Mesodermal cell (in vitro differentiated cells): ENCODE results near the gene PICALM.

Source experiments
- H3K27ac ChIP-seq: 2 replicates; pipeline ENCODE4 v1.7.0; 2013; ENCODE audit warnings: mild to moderate bottlenecking, low read depth, low read length, moderate library complexity; ENCODE audit not compliant: severe bottlenecking
- H3K36me3 ChIP-seq: 2 replicates; pipeline ENCODE4 v1.7.1; 2013; ENCODE audit warnings: mild to moderate bottlenecking, low read length, moderate library complexity; ENCODE audit not compliant: control insufficient read depth, insufficient read depth
- H3K4me1 ChIP-seq: one replicate; pipeline ENCODE4 v1.7.1; 2013; ENCODE audit warnings: mild to moderate bottlenecking, low read length; ENCODE audit not compliant: insufficient read depth, control insufficient read depth, poor library complexity, severe bottlenecking
- H3K4me3 ChIP-seq: 2 replicates; pipeline ENCODE4 v1.7.0; 2013; ENCODE audit warnings: low read length, control low read depth, mild to moderate bottlenecking; ENCODE audit not compliant: insufficient read depth, poor library complexity, severe bottlenecking; ENCODE audit errors: extremely low read depth
- H3K9me3 ChIP-seq: 2 replicates; pipeline ENCODE4 v1.7.1; 2013; ENCODE audit warnings: mild to moderate bottlenecking, low read length, moderate library complexity; ENCODE audit not compliant: control insufficient read depth
- WGBS, 2 experiments: methylation state at CpG; one replicate each; pipeline ENCODE4 v1.1.5; 2013; ENCODE audit warnings: missing lambda C conversion rate in 2 of 2; ENCODE audit not compliant: insufficient coverage in 2 of 2; 5-methylcytosine and 5-hydroxymethylcytosine counted together

Gene PICALM

DNA sequence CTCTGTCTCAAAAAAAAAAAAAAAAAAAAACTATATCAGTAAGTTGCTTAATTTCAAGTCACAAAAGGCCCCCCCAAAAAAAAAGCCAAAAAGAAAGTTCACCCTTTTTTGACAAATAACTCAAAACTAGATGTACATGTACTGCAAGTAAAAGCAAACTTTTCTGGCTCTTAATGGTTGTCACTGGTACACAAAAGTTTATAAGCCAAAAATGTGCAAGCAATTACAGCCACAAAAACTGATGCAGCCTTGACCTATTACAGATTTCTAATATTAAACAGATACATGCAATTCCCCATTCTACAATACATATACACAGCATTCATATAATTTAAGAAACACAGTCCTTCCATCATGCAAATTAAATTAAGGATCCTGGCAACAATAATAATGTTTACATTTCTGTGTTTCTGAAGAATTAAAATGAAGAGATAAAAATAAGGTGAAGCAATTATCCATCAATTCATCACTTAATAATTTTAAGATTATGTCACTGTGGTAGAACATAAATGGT is 18.6 kb downstream of the PICALM start:
- Histone ChIP-seq H3K9me3 (no peaks in the 10 kb centered on the region), H3K4me1 (no peaks in the 10 kb centered on the region), H3K36me3 (peaks cover 11% of the 10 kb centered on the region), H3K4me3 (no peak overlapping the region), H3K27ac (no peak overlapping the region)

DNA sequence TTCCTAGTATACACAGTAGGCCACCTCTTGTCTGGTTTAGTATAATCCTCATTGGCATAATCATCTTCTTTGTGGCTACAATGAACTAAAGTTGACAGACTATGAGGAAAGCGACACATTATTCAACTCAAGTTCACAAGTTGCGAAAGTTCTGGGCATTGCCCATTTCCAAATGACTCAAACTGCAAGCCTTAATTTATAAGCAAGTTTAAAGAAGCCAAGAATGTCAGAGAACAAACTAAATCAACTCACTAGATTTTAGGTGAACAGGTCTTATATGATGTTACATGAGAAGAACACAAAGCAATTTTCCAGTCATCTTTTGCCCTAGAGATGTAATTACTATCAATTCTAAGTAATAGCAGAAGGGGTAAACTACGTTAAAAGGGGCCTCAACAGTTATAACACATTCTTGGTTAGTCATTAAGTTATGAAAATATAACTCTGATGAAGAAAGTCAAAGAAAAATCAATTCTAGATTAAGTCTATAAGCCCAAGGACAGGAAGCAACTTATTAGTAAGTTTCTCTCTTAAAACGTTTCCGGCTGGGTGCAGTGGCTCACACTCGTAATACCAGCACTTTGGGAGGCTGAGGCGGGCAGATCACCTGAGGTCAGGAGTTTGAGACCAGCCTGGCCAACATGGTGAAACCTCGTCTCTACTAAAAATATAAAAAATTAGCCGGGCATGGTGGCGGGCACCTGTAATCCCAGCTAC is 21.5 kb downstream of the PICALM start:
- Histone ChIP-seq H3K4me1 (peaks cover 9% of the 10 kb centered on the region), H3K27ac (no peak overlapping the region), H3K9me3 (no peaks in the 10 kb centered on the region), H3K4me3 (no peak overlapping the region), H3K36me3 (peaks cover 11% of the 10 kb centered on the region)
- 82 to 92% methylated on average over 5 to 7 of the region's 10 CpGs for WGBS, 2 experiments

DNA sequence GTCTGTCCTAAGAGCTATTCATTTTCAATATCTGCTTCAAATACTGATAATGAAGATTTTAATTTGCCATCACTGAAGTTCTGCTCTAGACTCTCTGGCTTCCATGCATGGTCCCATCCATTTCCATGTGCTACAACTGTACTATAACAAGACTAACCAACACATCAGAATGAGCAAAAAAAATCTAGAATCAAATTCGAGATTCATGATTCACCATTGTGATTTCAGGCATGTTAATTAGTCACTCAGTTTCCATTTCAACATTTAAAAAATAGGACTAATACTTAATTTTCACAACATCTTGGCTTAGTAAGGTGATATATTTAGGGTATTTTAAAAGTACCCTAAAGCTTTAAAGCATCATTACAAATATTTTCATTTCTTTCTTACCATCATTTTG is 22.8 kb downstream of the PICALM start:
- no CpG with 5 or more reads among the region's 1 CpG for WGBS, 2 experiments
- Histone ChIP-seq H3K27ac (no peak overlapping the region), H3K9me3 (no peaks in the 10 kb centered on the region), H3K4me3 (no peak overlapping the region), H3K36me3 (peaks cover 4% of the 10 kb centered on the region), H3K4me1 (peaks cover 11% of the 10 kb centered on the region)

DNA sequence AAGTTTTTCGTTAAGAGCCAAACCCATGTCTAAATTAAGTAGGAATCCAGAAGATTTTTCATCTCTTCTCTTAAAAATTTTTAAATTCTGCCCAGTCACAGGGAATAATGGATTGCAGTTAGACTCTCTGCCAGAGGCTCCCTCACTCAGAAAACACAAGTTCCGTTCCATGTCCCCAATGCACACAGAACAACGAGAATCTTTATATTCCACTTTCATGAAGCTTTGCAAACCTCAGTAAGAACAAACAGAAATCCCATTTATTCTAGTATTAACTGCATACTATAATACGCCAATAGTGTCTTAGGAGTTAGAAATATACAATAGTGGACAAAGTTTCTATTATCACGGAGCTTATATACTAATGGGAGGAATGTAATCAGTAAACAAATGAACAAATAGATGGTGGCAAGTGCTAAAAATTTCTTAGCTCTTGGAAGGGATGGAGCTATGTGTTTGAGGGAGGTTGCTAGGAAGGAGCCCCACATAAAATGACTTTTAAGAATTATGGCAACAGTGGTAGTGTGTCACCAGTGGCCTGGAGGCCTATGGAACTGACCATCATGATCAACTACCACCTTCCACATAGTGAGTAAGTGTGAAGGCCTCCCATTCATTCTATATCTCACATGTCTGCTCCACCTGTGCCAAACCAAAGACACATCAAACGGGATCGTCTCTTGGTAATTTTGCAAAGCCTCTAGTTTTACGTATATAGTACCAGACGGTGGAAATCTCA is 24.9 kb downstream of the PICALM start:
- 96 to 98% methylated on average over 4 to 6 of the region's 9 CpGs for WGBS, 2 experiments
- Histone ChIP-seq H3K4me3 (no peak overlapping the region), H3K36me3 (peaks cover 18% of the 10 kb centered on the region), H3K27ac (peak overlapping the region; percentile 61), H3K9me3 (no peaks in the 10 kb centered on the region), H3K4me1 (peaks cover 17% of the 10 kb centered on the region)

DNA sequence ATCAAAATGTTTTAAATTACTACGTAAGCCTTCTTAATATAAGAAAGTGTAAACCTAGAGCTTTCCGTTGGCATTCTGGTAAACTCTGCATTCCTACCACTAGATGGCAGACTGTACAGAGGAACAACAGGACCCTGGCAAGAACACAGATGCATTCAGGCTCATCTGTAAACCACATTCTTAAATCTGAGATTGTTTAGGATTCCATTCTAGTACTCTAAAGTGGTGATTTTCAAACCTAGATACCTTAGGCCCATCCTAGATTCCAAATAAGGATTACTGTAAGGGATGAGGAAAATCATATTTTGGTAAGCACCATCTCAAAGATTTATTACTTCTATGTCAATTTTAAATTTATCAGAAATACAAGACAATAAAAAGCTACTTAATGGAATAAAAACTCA is 26.9 kb downstream of the PICALM start:
- 0% methylated on average over 1 of the region's 2 CpGs; no CpG with 5 or more reads in 1 of the 2 experiments for WGBS, 2 experiments
- H3K4me1 ChIP-seq, result peaks cover 17% of the 10 kb centered on the region
- H3K9me3 ChIP-seq, result no peaks in the 10 kb centered on the region
- no peak overlapping the region for H3K27ac ChIP-seq
- H3K36me3 ChIP-seq, result peaks cover 27% of the 10 kb centered on the region
- no peak overlapping the region for H3K4me3 ChIP-seq

DNA sequence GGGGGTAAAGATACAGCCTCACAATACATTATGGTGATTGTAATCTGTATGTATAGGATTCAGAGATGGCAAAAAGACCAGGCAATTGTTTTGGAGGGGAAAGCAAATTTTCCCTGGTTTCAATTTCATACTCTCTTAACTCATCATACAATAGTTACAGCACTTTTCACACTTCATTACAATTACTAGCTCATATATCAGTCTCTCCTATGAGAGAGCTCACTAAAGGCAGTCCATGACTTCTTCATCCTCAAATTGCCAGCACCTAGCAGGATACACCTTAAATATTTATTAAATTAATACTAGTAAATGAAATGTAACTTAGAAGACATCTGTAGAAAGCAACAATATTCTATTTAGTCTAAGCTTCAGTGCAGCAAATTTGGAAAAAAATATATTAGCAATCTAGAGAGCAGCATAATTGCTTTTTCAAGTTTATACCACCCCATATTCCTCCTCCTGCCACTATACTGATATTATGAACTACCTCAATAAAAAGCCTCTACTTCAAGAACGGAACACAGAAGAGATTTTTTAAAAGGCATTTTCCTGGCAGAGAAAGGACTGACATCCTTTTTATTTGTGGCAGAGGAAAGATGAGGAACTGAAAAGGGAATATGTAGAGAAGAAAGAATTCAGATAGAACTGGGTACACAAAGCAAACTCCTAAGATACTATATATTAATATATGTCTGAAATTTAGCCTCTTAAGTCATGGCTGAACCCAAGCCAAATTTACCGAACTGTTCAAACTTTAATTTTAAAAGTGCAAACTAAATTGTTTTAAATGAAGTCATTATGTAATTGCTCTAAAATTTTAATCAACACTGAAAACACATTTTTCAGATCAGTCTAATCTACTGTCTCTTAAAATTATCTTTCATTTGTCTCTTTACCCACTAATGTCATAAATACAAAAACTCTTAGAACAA is 27.7 kb downstream of the PICALM start:
- WGBS, 2 experiments, result no CpG with 5 or more reads among the region's 2 CpGs
- H3K4me1 ChIP-seq, result peaks cover 17% of the 10 kb centered on the region
- H3K36me3 ChIP-seq, result peaks cover 30% of the 10 kb centered on the region
- H3K4me3 ChIP-seq, result no peak overlapping the region
- H3K27ac ChIP-seq, result no peak overlapping the region
- no peaks in the 10 kb centered on the region for H3K9me3 ChIP-seq

DNA sequence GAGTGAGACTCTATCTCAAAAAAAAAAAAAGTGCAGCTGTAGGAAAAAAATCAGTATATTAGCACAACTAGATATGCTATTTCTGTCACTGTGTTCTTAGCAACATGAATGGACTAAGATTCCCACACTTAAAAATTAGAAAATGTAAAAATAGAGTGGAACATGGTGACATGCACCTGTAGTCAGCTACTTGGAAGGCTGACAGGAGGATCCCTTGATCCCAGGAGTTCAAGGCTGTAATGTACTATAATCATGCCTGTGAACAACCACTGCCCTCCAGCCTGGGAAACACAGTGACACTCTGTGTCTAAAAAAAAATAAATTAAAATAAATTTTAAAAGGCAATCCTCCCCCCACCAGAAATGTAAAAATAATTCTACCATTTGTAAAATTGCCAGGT is 29.8 kb downstream of the PICALM start:
- no peak overlapping the region for H3K4me3 ChIP-seq
- no peaks in the 10 kb centered on the region for H3K9me3 ChIP-seq
- H3K36me3 ChIP-seq, result peaks cover 35% of the 10 kb centered on the region
- no peak overlapping the region for H3K27ac ChIP-seq
- peaks cover 11% of the 10 kb centered on the region for H3K4me1 ChIP-seq

DNA sequence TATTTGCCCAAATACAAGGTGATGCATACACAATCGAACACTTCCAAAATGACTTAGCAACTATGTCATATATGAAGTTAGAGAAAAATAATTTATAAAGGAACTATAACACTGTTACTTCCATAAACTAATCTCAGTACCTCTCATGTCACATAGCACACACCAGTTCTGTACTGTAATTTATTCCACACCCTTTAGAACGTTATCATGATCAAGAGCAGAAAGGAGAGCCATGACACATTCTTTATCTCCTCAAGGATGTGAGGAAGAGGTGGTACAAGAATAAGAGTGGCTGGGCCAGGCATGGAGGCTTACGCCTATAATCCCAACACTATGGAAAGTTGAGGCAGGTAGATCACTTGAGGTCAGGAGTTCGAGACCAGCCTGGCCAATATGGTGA is 31.1 kb downstream of the PICALM start:
- Histone ChIP-seq H3K27ac (no peak overlapping the region), H3K4me3 (no peak overlapping the region), H3K9me3 (no peaks in the 10 kb centered on the region), H3K36me3 (peaks cover 35% of the 10 kb centered on the region), H3K4me1 (peaks cover 9% of the 10 kb centered on the region)
- WGBS, 2 experiments, result 70 to 100% methylated on average over 1 to 2 of the region's 4 CpGs

DNA sequence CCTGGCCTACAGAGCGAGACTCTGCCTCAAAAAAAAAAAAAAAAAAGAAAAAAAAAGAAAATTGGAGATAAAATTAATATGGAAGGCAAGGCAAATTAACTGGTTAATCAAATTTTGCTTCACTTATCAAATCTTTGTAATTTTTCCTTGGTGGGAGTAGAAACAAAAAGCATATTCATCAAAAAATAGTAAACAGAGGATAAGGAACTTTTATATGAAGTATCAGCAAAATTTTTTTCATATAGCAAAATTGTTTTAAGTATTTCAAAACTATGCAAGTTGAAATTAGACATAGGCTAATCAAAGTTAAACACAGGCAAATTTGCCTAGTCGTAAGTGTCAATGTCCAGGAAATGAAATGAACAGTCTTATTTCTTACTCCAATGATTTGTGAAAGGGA is 33.0 kb downstream of the PICALM start:
- no CpG with 5 or more reads among the region's 2 CpGs for WGBS, 2 experiments
- no peak overlapping the region for H3K27ac ChIP-seq
- peaks cover 44% of the 10 kb centered on the region for H3K36me3 ChIP-seq

DNA sequence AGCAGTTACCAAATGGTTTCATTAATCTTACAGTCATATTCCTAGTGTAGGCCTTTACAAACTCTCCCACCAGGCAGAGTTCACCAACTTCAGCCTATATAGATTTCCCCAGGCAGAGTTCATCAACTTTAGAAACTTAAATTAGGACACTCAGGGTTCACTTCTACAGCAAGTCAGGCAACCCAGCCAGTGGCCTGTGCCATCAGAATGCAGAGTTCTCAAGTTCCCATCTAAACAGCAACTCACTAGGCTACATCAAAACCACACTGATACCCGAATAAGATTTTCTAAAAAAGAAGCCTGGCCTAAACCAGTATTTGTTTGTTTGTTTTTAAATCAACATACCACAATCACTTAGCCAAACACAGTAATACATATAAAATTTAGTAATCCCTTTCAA is 33.7 kb downstream of the PICALM start:
- H3K36me3 ChIP-seq, result peaks cover 44% of the 10 kb centered on the region
- H3K4me1 ChIP-seq, result no peaks in the 10 kb centered on the region
- WGBS, 2 experiments, result no CpG with 5 or more reads among the region's 1 CpG
- H3K4me3 ChIP-seq, result no peak overlapping the region
- H3K9me3 ChIP-seq, result no peaks in the 10 kb centered on the region
- H3K27ac ChIP-seq, result no peak overlapping the region

More for the DNA sequence above, 33.0 kb downstream of the PICALM start:
- H3K9me3 ChIP-seq, result no peaks in the 10 kb centered on the region
- peaks cover 4% of the 10 kb centered on the region for H3K4me1 ChIP-seq
- no peak overlapping the region for H3K4me3 ChIP-seq
